BLaER1 (cell line): Measurements from ENCODE around the gene NR5A1.

Source experiments
- H3K27ac ChIP-seq: shearing (Covaris generic); formaldehyde crosslinking; 2 replicates; pipeline ENCODE4 v1.8.1; 2022
- H3K27me3 ChIP-seq: shearing (Covaris generic); formaldehyde crosslinking; 2 replicates; pipeline ENCODE4 v1.8.1; 2022
- H3K36me3 ChIP-seq: shearing (Covaris generic); formaldehyde crosslinking; 2 replicates; pipeline ENCODE4 v1.8.1; 2022
- H3K4me1 ChIP-seq: shearing (Covaris generic); formaldehyde crosslinking; 2 replicates; pipeline ENCODE4 v1.8.1; 2022
- H3K4me2 ChIP-seq: shearing (Covaris generic); formaldehyde crosslinking; 2 replicates; pipeline ENCODE4 v1.8.1; 2022
- H3K4me3 ChIP-seq: shearing (Covaris generic); formaldehyde crosslinking; 2 replicates; pipeline ENCODE4 v1.8.1; 2022
- H3K9ac ChIP-seq: shearing (Covaris generic); formaldehyde crosslinking; 2 replicates; pipeline ENCODE4 v1.8.1; 2022
- H3K9me3 ChIP-seq: shearing (Covaris generic); formaldehyde crosslinking; 2 replicates; pipeline ENCODE4 v1.8.1; 2022
- H4K20me1 ChIP-seq: shearing (Covaris generic); formaldehyde crosslinking; 2 replicates; pipeline ENCODE4 v1.8.1; 2022
- Cebpa-rat ChIP-seq: shearing (Covaris generic); IDR thresholded peaks from 2 replicates; pipeline ENCODE4 v1.8.1; 2022

NR5A1 gene

GRCh38 chr9:124485936-124486335 lies 21.3 kb downstream of the NR5A1 start:
- H3K4me1 ChIP-seq, result no peaks in the 10 kb centered on the region
- no peak for TF ChIP-seq Cebpa-rat
- no peaks in the 10 kb centered on the region for H4K20me1 ChIP-seq
- no peaks in the 10 kb centered on the region for H3K27me3 ChIP-seq
- H3K9ac ChIP-seq, result no peak overlapping the region
- no peak overlapping the region for H3K4me2 ChIP-seq
- H3K36me3 ChIP-seq, result no peaks in the 10 kb centered on the region
- H3K9me3 ChIP-seq, result no peaks in the 10 kb centered on the region
- H3K27ac ChIP-seq, result no peak overlapping the region
- no peak overlapping the region for H3K4me3 ChIP-seq

DNA sequence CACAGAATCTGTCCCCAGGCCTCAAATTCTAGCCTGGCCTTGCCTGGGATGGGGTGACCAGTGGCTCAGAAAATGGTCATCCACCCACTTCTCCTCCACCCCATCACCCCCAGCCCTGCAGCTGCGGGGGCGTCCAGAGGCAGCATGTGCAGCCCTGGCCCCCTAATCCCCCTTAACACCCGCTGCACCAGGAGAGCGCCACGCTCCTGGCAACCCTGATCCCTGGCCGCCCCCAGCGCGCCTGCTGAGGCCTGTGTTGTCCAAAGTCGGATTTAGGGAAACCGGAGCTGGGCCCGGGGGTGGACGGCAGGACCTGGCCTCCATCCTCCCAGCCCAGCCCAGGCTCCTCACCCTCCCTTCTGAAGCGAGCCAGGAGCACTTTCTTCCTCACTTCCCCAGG lies 22.0 kb downstream of the NR5A1 start:
- no peaks in the 10 kb centered on the region for H3K36me3 ChIP-seq
- H3K9me3 ChIP-seq, result no peaks in the 10 kb centered on the region
- no peak overlapping the region for H3K4me3 ChIP-seq
- TF ChIP-seq Cebpa-rat, result no peak
- no peak overlapping the region for H3K27ac ChIP-seq
- H4K20me1 ChIP-seq, result no peaks in the 10 kb centered on the region
- no peaks in the 10 kb centered on the region for H3K27me3 ChIP-seq
- H3K9ac ChIP-seq, result no peak overlapping the region
- no peak overlapping the region for H3K4me2 ChIP-seq
- H3K4me1 ChIP-seq, result peaks cover 4% of the 10 kb centered on the region; the same call in 1 of the 2 replicates

- Histone ChIP-seq H3K4me1 (peaks cover 8% of the 10 kb centered on the region), H3K27me3 (peaks cover 1% of the 10 kb centered on the region; the same call in 1 of the 2 replicates), H3K9ac (no peak overlapping the region), H3K4me2 (no peak overlapping the region), H3K27ac (no peak overlapping the region), H4K20me1 (no peaks in the 10 kb centered on the region), H3K9me3 (no peaks in the 10 kb centered on the region), H3K4me3 (no peak overlapping the region), H3K36me3 (no peaks in the 10 kb centered on the region)
- no peak for TF ChIP-seq Cebpa-rat
Observed at GRCh38 chr9:124483481-124483880, 23.7 kb downstream of the NR5A1 start.

DNA sequence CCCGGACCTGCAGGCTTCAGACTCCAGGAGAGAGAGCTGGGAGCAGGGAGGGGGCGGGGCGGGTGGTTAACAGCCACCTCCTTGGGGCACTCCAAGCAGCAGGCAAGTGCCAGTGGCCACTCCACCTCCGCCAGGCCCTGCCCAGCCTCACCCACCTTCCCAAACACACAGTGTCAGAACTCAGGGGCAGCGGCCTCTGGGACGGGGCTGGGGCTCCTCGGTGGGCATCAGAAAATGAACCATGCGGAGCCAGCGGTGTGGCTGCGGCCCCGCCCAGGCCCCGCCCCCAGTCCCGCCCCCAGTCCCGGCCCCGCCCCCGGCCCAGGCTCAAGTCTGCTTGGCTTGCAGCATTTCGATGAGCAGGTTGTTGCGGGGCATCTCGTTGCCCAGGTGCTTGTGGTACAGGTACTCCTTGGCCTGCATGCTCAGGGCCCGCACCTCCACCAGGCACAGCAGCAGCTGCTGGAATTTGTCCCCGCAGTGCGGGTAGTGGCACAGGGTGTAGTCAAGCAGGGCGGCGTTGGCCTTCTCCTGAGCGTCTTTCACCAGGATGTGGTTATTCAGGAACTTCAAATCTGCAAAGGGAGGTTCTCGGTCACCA lies 24.7 kb downstream of the NR5A1 start:
- Histone ChIP-seq H3K27ac (no peak overlapping the region), H3K4me3 (no peak overlapping the region), H3K27me3 (peaks cover 8% of the 10 kb centered on the region)

DNA sequence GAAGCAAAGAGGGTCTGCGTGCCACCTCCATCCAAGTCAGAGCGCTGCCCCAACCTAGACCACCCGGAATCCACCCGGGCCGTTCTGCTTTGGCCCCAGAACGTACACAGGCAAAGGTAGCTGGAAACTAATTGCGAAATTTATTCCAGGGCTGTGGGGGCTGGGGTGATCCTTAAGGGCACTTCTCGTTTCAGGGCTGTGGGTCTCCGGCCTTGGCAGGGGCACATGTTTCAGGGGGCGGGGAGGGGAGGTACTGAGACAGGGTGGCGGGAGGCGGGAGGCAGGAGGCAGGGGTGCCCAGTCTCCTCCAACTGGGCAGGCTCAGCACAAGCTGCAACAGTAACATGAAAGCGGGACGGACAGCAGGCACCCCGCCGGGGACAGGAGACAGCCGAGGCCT lies 26.1 kb downstream of the NR5A1 start:
- Histone ChIP-seq H3K4me2 (no peak overlapping the region), H3K36me3 (no peaks in the 10 kb centered on the region), H3K9ac (no peak overlapping the region), H3K4me3 (no peak overlapping the region), H3K4me1 (peaks cover 28% of the 10 kb centered on the region), H4K20me1 (no peaks in the 10 kb centered on the region), H3K27me3 (peaks cover 19% of the 10 kb centered on the region), H3K27ac (no peak overlapping the region), H3K9me3 (no peaks in the 10 kb centered on the region)
- no peak for TF ChIP-seq Cebpa-rat

More for the DNA sequence above, 24.7 kb downstream of the NR5A1 start:
- no peak overlapping the region for H3K9ac ChIP-seq
- no peaks in the 10 kb centered on the region for H3K9me3 ChIP-seq
- TF ChIP-seq Cebpa-rat, result no peak
- H3K4me2 ChIP-seq, result no peak overlapping the region
- peaks cover 14% of the 10 kb centered on the region for H3K4me1 ChIP-seq
- H4K20me1 ChIP-seq, result no peaks in the 10 kb centered on the region
- no peaks in the 10 kb centered on the region for H3K36me3 ChIP-seq

DNA sequence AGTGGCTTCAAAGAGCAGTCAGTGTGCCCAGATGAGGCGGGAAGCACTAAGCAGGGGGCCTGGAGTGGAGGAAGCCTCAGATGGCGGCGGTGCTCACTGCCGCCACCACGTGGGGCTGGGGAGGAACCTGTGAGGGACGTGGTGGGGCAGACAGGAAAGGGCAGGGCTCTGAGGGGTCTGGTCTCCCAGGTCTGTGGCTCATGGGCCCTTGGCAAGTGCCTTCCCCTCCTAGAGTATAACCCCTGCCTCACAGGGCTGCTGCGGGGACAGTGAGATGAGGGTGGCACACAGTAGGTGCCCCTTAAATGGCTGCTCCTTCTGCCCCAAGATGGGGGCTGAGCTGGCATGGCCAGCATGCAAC lies 26.6 kb downstream of the NR5A1 start:
- Histone ChIP-seq H4K20me1 (no peaks in the 10 kb centered on the region), H3K4me3 (no peak overlapping the region), H3K9ac (no peak overlapping the region), H3K9me3 (no peaks in the 10 kb centered on the region), H3K36me3 (no peaks in the 10 kb centered on the region), H3K27ac (no peak overlapping the region), H3K27me3 (peaks cover 19% of the 10 kb centered on the region), H3K4me1 (peaks cover 33% of the 10 kb centered on the region), H3K4me2 (no peak overlapping the region)
- TF ChIP-seq Cebpa-rat, result no peak

- Histone ChIP-seq H3K4me2 (no peak overlapping the region), H3K9ac (no peak overlapping the region)
- no peak for TF ChIP-seq Cebpa-rat
Observed at GRCh38 chr9:124479947-124480620, 27.1 kb downstream of the NR5A1 start.

DNA sequence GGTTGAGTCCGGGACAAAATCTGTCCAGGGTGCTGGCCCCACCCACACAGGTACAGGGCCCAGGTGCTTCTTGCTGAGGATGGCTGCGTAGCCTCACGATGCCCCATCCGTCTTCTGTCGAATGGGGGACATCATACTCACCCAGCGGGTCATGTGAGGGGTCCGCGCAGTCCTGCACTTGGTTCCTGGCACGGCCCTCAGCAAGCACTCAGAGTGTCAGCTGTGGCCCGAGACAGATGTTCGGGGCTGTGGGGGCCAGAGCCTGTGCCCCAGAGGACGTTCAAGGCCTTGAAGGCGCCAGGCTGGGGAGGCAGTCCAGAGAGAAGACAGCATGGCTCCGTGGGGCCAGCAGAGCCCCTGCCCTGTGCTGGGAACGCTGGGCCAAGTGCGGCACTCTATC lies 27.8 kb downstream of the NR5A1 start:
- Histone ChIP-seq H3K27me3 (peaks cover 19% of the 10 kb centered on the region), H3K9me3 (no peaks in the 10 kb centered on the region), H3K27ac (no peak overlapping the region), H3K9ac (no peak overlapping the region), H3K4me2 (no peak overlapping the region), H3K4me1 (peaks cover 40% of the 10 kb centered on the region), H3K4me3 (no peak overlapping the region), H3K36me3 (no peaks in the 10 kb centered on the region), H4K20me1 (no peaks in the 10 kb centered on the region)
- TF ChIP-seq Cebpa-rat, result no peak

More at GRCh38 chr9:124479947-124480620, 27.1 kb downstream of the NR5A1 start:
- H3K36me3 ChIP-seq, result no peaks in the 10 kb centered on the region
- H3K4me1 ChIP-seq, result peaks cover 38% of the 10 kb centered on the region
- no peaks in the 10 kb centered on the region for H4K20me1 ChIP-seq
- H3K27me3 ChIP-seq, result peaks cover 19% of the 10 kb centered on the region
- H3K4me3 ChIP-seq, result no peak overlapping the region
- H3K9me3 ChIP-seq, result no peaks in the 10 kb centered on the region
- no peak overlapping the region for H3K27ac ChIP-seq

DNA sequence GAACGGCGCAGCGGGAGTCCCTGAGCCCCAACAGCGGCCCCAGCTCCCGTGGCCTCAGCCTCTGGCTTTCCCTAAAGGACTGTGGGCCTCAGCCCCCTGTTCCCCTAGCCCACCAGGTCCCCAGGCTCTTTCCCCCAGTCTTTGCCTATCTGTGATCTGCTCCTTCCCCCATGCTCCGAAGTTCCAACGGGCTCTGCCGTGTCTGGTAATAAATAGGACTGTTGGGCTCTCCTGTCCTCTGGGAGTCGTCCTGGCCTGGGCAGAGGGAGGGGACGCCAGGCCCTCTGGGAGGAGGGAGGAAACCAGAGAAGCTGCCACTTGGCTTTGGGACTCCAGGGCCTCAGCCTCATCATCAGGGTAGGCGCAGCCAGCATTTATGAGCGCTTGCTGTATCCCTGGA lies 28.8 kb downstream of the NR5A1 start:
- Histone ChIP-seq H3K9me3 (no peaks in the 10 kb centered on the region), H3K27ac (no peak overlapping the region), H4K20me1 (no peaks in the 10 kb centered on the region), H3K4me1 (peaks cover 40% of the 10 kb centered on the region), H3K9ac (no peak overlapping the region), H3K27me3 (peaks cover 19% of the 10 kb centered on the region), H3K36me3 (no peaks in the 10 kb centered on the region), H3K4me2 (peak overlapping the region; percentile 40), H3K4me3 (no peak overlapping the region)
- TF ChIP-seq Cebpa-rat, result no peak

DNA sequence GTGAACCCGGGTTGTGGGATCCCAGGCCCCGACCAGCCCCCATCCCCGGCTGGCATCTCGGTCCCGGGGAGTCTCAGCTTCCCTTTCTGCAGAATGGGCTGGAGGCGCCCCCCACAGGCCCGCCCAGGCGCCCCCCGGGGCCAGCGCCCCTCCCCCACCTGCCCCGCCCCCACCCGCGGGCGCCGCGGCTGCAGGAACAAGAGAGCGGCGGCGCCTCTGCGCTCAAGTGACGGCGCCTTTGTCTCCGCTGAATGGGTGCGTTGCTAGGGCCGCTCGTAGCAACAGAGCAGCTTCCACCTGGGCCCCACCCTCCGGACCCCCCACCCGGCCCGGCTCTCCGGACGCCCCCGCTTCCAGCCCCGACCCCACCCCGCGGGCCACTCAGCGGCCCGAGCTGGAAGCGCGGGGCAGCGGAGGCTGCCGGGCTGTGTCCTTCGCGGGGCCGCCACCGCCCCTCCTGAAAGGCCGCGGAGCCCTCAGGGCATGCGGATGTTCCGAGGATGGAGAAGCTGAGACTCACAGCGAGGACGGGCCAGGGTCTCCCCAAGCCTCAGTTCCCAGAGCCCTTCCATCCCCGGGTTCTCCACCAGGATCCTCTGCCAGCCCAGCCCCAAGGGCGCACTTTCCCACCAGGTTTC lies 29.4 kb downstream of the NR5A1 start:
- Histone ChIP-seq H4K20me1 (no peaks in the 10 kb centered on the region), H3K9me3 (no peaks in the 10 kb centered on the region), H3K4me1 (peaks cover 40% of the 10 kb centered on the region), H3K4me3 (no peak overlapping the region), H3K27ac (no peak overlapping the region), H3K27me3 (peaks cover 19% of the 10 kb centered on the region), H3K36me3 (no peaks in the 10 kb centered on the region), H3K4me2 (peak overlapping the region; percentile 71), H3K9ac (no peak overlapping the region)
- no peak for TF ChIP-seq Cebpa-rat
